Measurements from ENCODE around the gene AHI1.

Gene AHI1

DNA sequence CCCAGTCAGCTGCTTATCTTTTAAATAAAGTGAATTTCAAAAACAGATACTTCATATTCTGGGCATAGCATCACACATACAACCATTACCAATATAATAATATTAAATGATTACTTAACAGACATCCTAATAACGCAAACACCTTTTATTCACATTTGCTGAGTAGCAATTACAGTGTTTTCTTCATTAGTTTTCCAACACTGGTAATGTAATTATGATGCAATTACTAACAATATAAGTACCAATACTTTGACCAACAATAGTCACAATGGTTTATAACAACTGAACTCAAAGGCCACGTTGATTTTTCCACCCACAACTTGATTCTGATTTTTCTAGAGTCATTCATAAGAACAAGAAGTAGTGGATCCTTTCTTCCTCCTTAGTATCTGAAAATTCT, 212.4 kb downstream of the AHI1 start:
- Histone ChIP-seq H4K20me1 (ENCODE audit: insufficient read depth, low read length) (no peaks in the 10 kb centered on the region), H3K4me2 (ENCODE audit: insufficient read depth, low read length) (no peak overlapping the region), H3K4me1 (ENCODE audit: insufficient read depth, low read length) (peaks cover 72% of the 10 kb centered on the region), H3K4me3 (ENCODE audit: low read depth in 1 of 2, low read length in 2 of 2) (no peak overlapping the region), H3K27ac (ENCODE audit: low read length) (peak overlapping the region; percentile 45; the same call in 1 of the 2 replicates), H3K9me3 (ENCODE audit: insufficient read depth, low read length, severe bottlenecking) (no peaks in the 10 kb centered on the region), H3K27me3 (ENCODE audit: insufficient read depth, low read length, poor library complexity) (no peaks in the 10 kb centered on the region), H3K36me3 (ENCODE audit: insufficient read depth, low read length) (no peaks in the 10 kb centered on the region), H3K9ac (ENCODE audit: low read depth, low read length) (no peak overlapping the region), H3K79me2 (ENCODE audit: insufficient read depth, low read length) (no peaks in the 10 kb centered on the region), H2AFZ (ENCODE audit: low read depth, low read length) (no peak overlapping the region)
- TF ChIP-seq, protein P1, sequence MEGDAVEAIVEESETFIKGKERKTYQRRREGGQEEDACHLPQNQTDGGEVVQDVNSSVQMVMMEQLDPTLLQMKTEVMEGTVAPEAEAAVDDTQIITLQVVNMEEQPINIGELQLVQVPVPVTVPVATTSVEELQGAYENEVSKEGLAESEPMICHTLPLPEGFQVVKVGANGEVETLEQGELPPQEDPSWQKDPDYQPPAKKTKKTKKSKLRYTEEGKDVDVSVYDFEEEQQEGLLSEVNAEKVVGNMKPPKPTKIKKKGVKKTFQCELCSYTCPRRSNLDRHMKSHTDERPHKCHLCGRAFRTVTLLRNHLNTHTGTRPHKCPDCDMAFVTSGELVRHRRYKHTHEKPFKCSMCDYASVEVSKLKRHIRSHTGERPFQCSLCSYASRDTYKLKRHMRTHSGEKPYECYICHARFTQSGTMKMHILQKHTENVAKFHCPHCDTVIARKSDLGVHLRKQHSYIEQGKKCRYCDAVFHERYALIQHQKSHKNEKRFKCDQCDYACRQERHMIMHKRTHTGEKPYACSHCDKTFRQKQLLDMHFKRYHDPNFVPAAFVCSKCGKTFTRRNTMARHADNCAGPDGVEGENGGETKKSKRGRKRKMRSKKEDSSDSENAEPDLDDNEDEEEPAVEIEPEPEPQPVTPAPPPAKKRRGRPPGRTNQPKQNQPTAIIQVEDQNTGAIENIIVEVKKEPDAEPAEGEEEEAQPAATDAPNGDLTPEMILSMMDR (IDR thresholded peaks at IDR 0.05; ENCODE audit: borderline replicate concordance, extremely low read depth, low read length, poor library complexity, severe bottlenecking) = no peak
- TF ChIP-seq EZH2 (IDR thresholded peaks at IDR 0.05; ENCODE audit: borderline replicate concordance, low read depth, low read length, severe bottlenecking) = no peak
- ATAC-seq (ENCODE audit: insufficient read depth, low read depth) (no peak), DNase-seq (no peak)

DNA sequence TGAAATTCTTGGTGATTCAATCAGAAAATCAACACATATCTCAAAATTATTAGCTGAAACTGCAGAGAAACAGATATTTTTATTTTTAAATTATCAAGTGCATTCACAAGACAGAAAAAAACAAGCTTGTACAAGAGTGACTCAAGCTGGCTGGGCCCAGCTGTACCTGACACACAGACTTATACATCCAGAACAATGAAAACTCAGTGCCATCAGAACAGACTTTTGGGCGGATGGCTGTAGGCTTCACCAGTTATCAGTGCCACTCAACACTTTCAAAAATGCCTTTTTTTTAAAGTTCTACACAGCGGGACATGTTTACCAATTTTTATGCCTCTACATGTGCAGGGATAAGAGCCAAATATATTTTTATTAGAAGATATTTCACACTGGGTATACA, 213.6 kb downstream of the AHI1 start:
- H3K9me3 ChIP-seq (ENCODE audit: insufficient read depth, low read length, severe bottlenecking) = no peaks in the 10 kb centered on the region
- peak overlapping the region; percentile 96 for H3K27ac ChIP-seq (ENCODE audit: low read length)
- no peaks in the 10 kb centered on the region for H3K79me2 ChIP-seq (ENCODE audit: insufficient read depth, low read length)
- no peak overlapping the region for H3K4me3 ChIP-seq (ENCODE audit: low read depth in 1 of 2, low read length in 2 of 2)
- H3K36me3 ChIP-seq (ENCODE audit: insufficient read depth, low read length) = no peaks in the 10 kb centered on the region
- H3K9ac ChIP-seq (ENCODE audit: low read depth, low read length) = no peak overlapping the region
- no peak overlapping the region for H3K4me2 ChIP-seq (ENCODE audit: insufficient read depth, low read length)
- ATAC-seq (ENCODE audit: insufficient read depth, low read depth) (no peak), DNase-seq (no peak)
- H3K4me1 ChIP-seq (ENCODE audit: insufficient read depth, low read length) = peaks cover 84% of the 10 kb centered on the region
- no peaks in the 10 kb centered on the region for H4K20me1 ChIP-seq (ENCODE audit: insufficient read depth, low read length)
- TF ChIP-seq, protein P1 (IDR thresholded peaks at IDR 0.05; ENCODE audit: borderline replicate concordance, extremely low read depth, low read length, poor library complexity, severe bottlenecking) = no peak
- no peak for TF ChIP-seq EZH2 (IDR thresholded peaks at IDR 0.05; ENCODE audit: borderline replicate concordance, low read depth, low read length, severe bottlenecking)
- H2AFZ ChIP-seq (ENCODE audit: low read depth, low read length) = no peak overlapping the region
- no peaks in the 10 kb centered on the region for H3K27me3 ChIP-seq (ENCODE audit: insufficient read depth, low read length, poor library complexity)

DNA sequence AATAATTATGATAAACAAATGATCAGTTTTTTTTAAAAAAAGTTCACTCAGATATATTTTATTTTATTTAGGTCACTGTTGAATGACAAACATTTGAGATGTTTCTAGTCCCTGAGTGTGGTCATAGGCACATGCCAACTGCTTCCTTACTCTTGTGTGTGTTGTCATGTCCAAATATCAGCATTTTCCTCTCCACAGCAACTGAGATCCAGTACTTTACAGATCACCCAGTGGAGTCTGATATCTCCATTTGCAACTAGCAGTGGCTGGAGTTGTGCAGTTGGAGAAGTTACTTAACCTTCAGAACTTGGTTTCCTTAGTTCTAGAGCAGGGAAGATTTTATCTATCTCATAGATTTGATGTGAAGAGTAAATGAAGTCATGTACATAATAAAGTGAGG, 215.1 kb downstream of the AHI1 start:
- H3K27ac ChIP-seq (ENCODE audit: low read length) = peak overlapping the region; percentile 96
- H3K4me2 ChIP-seq (ENCODE audit: insufficient read depth, low read length) = no peak overlapping the region
- no peaks in the 10 kb centered on the region for H3K79me2 ChIP-seq (ENCODE audit: insufficient read depth, low read length)
- no peaks in the 10 kb centered on the region for H3K36me3 ChIP-seq (ENCODE audit: insufficient read depth, low read length)
- H3K4me3 ChIP-seq (ENCODE audit: low read depth in 1 of 2, low read length in 2 of 2) = no peak overlapping the region
- TF ChIP-seq EZH2 (IDR thresholded peaks at IDR 0.05; ENCODE audit: borderline replicate concordance, low read depth, low read length, severe bottlenecking) = no peak
- TF ChIP-seq, protein P1 (IDR thresholded peaks at IDR 0.05; ENCODE audit: borderline replicate concordance, extremely low read depth, low read length, poor library complexity, severe bottlenecking) = no peak
- peak overlapping the region; percentile 52; the same call in 1 of the 2 replicates for H3K9ac ChIP-seq (ENCODE audit: low read depth, low read length)
- no peaks in the 10 kb centered on the region for H4K20me1 ChIP-seq (ENCODE audit: insufficient read depth, low read length)
- H3K27me3 ChIP-seq (ENCODE audit: insufficient read depth, low read length, poor library complexity) = no peaks in the 10 kb centered on the region
- peak overlapping the region; percentile 55; the same call in 1 of the 2 replicates for H2AFZ ChIP-seq (ENCODE audit: low read depth, low read length)
- no peaks in the 10 kb centered on the region for H3K9me3 ChIP-seq (ENCODE audit: insufficient read depth, low read length, severe bottlenecking)
- ATAC-seq (ENCODE audit: insufficient read depth, low read depth) = no peak
- peaks cover 75% of the 10 kb centered on the region for H3K4me1 ChIP-seq (ENCODE audit: insufficient read depth, low read length)
- no peak for DNase-seq

DNA sequence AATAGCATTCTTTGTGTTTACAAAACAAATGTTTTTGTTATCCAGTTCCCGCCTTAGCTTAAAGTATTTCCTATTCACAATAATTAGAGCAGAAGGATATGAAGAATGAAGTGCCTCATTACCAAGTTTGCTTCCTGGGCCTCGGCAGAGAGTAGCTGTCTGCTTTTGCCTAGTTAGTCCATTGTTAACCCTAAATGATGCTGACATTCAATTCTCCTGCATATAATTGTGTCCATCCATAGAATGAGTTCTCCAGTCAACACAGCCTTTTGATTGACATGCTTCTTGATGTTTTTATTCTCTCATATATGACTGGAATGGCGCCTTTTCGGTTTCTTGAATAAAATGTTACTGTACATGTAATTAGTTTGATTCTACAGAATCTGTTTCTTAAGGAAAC, 215.6 kb downstream of the AHI1 start:
- Histone ChIP-seq H3K4me3 (ENCODE audit: low read depth in 1 of 2, low read length in 2 of 2) (no peak overlapping the region; a peak in 1 of 4 replicates), H3K79me2 (ENCODE audit: insufficient read depth, low read length) (no peaks in the 10 kb centered on the region), H3K9ac (ENCODE audit: low read depth, low read length) (peak overlapping the region; percentile 52), H3K36me3 (ENCODE audit: insufficient read depth, low read length) (no peaks in the 10 kb centered on the region), H3K27me3 (ENCODE audit: insufficient read depth, low read length, poor library complexity) (no peaks in the 10 kb centered on the region), H2AFZ (ENCODE audit: low read depth, low read length) (peak overlapping the region; percentile 4; the same call in 1 of the 2 replicates), H4K20me1 (ENCODE audit: insufficient read depth, low read length) (no peaks in the 10 kb centered on the region), H3K4me1 (ENCODE audit: insufficient read depth, low read length) (peaks cover 71% of the 10 kb centered on the region), H3K27ac (ENCODE audit: low read length) (peak overlapping the region; percentile 96), H3K9me3 (ENCODE audit: insufficient read depth, low read length, severe bottlenecking) (no peaks in the 10 kb centered on the region), H3K4me2 (ENCODE audit: insufficient read depth, low read length) (peak overlapping the region; percentile 43)
- TF ChIP-seq, protein P1 (IDR thresholded peaks at IDR 0.05; ENCODE audit: borderline replicate concordance, extremely low read depth, low read length, poor library complexity, severe bottlenecking) = no peak
- TF ChIP-seq EZH2 (IDR thresholded peaks at IDR 0.05; ENCODE audit: borderline replicate concordance, low read depth, low read length, severe bottlenecking) = no peak
- ATAC-seq (ENCODE audit: insufficient read depth, low read depth) (no peak), DNase-seq (no peak)
